Right kidney (tissue), 1 donor: ENCODE data around the gene CARD11.
A peak's percentile ranks its signal among the peaks of the same experiment; 100 is the strongest.

Experiments used
- DNase-seq: peaks from one replicate; pipeline ENCODE4 v3.0.0-alpha.2; 2016

CARD11 gene

DNA sequence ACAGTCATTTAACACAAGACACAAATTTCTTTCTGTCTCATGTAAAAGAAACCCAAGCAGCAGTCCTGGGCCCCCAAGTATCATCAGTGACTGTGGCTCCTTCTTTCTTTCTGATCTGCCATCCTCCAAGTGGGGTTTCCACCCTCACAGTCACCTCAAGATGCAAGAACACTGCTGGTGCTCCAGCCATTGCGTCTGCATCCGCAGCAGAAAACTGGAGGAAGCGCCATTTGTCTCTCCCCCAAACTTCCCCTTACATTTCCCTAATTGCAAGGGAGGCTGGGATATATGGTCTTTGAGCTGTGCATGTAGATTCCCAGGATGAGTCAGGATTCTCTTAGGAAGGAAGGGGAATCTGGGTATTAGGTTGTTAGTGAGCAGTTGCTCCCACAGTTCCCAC is 138.6 kb downstream of the CARD11 start:
- no peak for DNase-seq

GRCh38 chr7:2904202-2904601 is 139.5 kb downstream of the CARD11 start:
- DNase-seq, result peak; percentile 49

DNA sequence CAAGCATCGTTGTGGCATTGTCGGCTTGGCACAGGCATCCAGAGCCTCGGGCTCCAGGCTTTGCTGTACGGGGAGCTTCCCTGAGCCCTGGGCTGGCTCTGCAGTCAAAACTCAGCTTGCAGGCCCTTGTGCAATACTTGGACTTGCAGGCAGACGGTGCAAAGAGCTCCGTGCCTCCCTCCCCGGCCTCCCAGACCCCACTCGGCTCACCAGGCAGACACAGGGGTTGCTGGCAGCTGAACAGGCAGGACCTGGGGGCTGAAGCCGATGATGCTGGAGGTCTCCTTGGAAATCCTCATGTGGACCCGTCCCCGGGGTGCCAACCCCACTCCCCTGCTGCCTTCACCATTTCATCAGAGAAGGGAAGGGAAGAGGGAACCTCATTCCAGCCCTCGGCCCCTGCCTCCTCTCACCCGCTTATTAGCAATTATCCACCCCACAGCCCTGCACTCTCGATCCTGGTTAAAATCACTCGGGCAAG is 139.9 kb downstream of the CARD11 start:
- DNase-seq, result peak; percentile 42

GRCh38 chr7:2897023-2897422 is 146.6 kb downstream of the CARD11 start:
- no peak for DNase-seq

DNA sequence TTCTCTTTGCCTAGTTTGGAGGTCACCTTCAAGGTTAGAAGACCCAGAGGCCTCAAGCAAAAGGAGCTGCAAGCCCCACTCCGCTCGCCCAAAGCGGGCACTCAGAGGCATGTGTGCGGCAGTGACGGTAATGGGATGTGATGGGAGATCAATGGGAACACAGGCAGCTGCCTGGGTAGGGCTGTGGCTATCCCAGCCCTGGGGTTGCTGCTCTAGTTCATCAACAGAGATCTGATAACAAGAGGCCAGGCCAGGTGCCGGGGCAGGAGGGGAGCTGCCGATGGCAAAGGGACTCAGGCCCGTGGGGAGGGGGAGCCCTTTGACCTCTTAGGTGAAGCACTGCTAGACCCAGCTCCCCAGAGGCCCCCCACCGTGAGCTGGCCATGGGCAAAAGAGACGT is 147.5 kb downstream of the CARD11 start:
- DNase-seq, result no peak

- no peak for DNase-seq
These were observed 149.3 kb downstream of the CARD11 start for GRCh38 chr7:2894118-2894940.

GRCh38 chr7:2893411-2893861 is 150.2 kb downstream of the CARD11 start:
- no peak for DNase-seq

DNA sequence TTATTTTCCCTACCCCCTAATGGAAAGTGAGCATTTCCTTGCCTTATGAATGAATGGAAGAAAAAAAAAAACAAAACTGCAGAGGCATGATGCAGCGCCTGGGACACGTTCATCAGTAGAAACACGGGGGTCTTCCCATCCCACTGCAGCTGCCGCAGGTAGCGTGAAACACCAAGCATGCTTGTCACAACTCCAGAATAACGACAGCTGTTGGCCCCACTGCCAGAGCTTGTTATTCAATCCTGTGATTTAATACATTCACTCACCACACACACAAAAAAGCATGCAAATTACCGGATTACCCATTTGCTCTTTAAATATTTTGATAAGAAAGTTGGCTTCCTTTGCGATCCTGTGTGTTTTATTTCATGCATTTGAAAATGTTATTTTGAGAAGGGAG is 151.1 kb downstream of the CARD11 start:
- no peak for DNase-seq

DNA sequence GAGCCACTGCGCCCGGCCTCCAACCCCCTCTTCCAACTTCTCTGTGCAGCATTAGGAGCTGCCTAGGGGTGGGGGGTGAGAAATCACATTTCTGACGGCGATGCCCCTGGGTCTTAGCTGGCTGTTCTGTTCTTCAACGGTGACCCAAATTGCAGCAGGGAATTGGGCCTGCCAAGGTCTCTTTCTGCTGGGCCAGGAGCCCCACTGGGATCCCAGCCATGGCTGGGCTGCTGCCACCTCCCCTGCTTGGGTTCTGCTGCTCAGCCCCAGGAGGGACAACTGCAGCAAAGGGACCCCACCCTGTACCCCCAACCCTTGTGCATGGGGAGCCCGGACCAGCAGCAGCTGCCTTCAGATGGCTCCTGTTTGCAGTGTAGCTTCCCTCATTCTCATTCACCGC is 155.9 kb downstream of the CARD11 start:
- DNase-seq, result no peak

- DNase-seq, result peak; percentile 48
These were observed 156.8 kb downstream of the CARD11 start for GRCh38 chr7:2886900-2887299.

- DNase-seq, result no peak
These were observed 157.3 kb downstream of the CARD11 start for GRCh38 chr7:2886391-2886790.

DNA sequence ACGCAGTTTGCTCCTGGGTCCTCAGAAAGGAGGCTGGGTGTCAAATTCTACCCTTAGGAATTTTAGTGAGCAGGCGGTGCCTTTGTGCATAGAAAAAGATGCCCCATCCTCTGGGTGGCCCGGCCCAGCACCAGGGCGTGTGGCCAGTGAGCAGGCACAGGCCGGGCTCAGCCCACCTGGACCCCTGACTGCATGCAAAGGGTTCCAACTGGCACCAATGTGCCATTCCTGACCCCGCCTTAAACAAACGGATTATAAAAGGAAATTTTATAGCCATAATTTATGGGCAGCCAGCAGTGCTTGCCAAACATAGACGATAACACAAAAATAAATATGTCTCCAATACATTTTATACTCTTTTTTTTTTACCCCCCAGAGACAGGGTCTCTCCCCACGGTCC is 159.5 kb downstream of the CARD11 start:
- DNase-seq, result no peak

DNA sequence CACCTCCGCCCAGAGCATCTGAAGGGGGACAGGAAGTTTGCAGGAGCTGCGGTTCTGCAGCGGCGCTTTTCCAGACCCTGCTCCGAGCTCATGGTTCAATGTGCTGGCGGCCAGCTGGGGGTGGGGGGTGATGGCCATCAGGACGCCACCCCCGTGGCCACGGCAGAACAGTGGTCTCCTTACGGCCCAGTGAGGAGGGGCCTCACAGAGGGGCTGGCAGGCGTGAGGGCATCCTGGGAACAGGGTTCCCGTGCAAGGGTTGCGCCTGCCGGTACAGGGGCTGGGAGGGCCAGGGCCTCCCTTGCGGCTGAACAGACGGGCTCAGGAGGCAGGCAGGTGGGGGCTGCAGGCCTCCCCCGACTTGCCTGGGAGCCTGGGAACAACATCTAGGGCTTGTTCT is 160.6 kb downstream of the CARD11 start:
- no peak for DNase-seq

DNA sequence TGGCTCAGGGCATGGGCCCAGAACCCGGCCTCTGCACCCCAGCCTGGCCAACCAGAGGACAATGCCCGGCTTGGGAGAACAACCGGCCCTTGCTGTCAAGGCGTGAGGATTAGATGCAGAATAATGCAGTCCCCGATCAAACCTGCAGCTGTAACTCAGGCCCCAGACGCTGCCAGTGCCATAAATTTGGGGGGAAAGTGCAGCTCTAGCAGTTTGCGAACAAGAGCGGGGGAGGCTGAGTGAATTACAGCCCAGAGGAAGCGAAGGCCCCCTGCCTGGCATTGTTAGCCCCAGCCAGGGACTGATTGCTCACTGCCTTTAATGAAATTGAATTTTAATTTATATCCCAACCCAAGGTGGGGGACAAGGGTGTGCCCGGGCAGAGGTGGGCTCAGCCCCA is 161.6 kb downstream of the CARD11 start:
- DNase-seq, result no peak

DNA sequence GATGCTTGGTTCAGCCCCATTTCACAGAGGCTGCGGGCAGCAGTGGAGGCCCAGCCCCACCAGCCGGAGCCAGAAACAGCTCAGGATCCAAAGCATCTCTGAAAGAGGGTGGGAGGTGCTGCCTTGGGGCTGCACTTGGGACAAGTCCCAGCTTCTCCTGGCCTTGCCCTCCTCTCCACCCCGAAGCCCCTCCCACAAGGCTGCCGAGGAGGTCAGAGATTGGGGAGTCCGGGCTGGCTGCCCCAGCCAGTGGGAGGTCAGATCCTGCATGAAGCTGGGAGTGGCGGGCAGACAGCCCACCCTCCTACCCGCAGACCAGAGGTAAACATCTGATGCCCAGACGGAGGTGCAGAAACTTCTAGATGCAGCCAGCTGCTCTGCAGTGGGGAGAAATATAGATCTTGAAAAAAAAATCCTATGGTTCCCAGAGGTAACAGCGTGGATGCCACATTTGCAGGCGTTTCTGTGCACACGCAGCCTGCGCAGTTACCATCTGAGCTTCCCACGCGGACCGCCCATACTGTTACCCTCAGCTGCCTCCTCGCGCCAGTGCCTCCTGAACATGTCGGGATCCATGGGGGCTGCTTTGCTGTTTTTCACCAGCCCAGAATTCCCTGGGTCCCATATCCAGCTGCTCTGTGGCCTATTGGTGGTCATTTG is 162.7 kb downstream of the CARD11 start:
- DNase-seq, result no peak

- no peak for DNase-seq
These were observed 163.6 kb downstream of the CARD11 start for GRCh38 chr7:2880051-2880450.

- DNase-seq, result no peak
These were observed 164.3 kb downstream of the CARD11 start for GRCh38 chr7:2879354-2879753.

- no peak for DNase-seq
These were observed 165.4 kb downstream of the CARD11 start for GRCh38 chr7:2878306-2878705.

- DNase-seq, result peak; percentile 47
These were observed 167.5 kb downstream of the CARD11 start for GRCh38 chr7:2876031-2876731.

DNA sequence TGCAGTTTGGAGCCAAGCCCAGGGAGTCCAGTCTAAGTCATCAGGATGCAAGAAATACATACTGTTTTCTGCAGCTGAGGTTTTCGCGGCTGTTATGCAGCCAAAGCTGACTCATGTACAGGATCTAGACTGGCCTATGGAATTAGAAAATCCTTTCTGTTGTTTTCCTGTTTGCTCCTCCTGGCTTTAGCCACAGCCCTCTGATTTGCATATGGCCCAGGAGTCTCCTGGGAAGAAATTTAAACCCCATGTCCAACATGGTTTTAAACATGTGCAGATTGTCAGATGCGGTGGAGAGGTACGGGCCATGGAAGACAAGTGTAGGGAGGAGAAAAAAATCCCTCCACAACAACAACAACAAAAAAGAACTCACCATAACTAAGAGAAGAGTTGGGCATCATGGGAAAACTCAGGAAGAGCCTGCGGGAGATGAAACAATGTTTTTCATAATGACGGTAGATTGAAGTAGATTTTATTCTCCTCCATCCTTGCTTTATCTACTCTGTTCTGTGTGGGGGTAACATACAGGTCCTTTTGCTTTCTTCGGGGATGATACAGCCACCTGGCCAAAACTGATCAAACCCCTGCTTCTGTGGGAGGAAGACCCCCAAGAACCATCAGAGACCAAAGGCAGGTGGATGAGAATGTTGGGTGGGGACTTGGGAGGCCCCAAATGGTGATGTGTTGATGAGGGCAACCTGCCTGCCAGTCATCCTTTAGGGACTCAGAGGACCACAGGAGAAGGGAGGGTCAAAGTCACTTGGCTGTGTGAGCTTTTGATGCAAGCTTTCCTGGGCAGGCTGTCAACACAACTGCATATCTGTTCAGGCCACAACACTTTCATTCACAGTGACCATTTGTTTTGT is 169.7 kb downstream of the CARD11 start:
- peak; percentile 45 for DNase-seq

DNA sequence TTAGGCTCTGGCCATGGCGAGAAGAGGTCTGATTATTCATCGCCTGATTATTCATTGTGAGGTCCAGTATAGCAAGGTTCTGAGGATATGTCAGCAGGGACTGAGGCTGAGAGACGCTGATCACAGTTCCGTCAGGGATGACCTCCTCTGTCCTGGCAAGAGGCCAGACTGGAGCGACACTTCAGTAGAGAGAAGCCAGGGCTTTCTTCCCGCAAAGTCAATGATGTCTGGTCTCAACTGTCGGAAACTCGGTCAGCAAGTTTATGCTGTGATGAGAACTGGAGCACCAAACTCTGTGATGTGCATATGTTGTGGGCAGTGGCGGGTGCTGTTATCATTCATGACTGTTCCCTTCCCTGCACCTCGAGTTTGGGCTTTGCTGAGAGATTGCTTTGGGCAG is 170.5 kb downstream of the CARD11 start:
- DNase-seq, result no peak

GRCh38 chr7:2872296-2872874 is 171.3 kb downstream of the CARD11 start:
- DNase-seq, result no peak
